Parathyroid adenoma (tissue), 2 donors: ENCODE results near the gene UBA52.
"Not testable (repeated sequence)": the region's sequence is repeated elsewhere in the genome, so short reads cannot be mapped to it uniquely, and the experiment has no call there.

ENCODE experiments used
- H2AFZ ChIP-seq: fragments of 300-600 bp; sonication (generic); one replicate; pipeline ENCODE4 v1.7.0; 2017; ENCODE audit warnings: antibody characterized with exemption, mild to moderate bottlenecking
- H3K27ac ChIP-seq: fragments of 300-600 bp; sonication (generic); one replicate; pipeline ENCODE4 v1.7.0; 2017
- H3K27me3 ChIP-seq: fragments of 300-600 bp; sonication (generic); one replicate; pipeline ENCODE4 v1.7.0; 2017; ENCODE audit warnings: low read length; ENCODE audit not compliant: control insufficient read depth, insufficient read depth
- H3K36me3 ChIP-seq: fragments of 300-600 bp; sonication (generic); one replicate; pipeline ENCODE4 v1.7.0; 2017; ENCODE audit warnings: low read length; ENCODE audit not compliant: control insufficient read depth, insufficient read depth
- H3K4me1 ChIP-seq: fragments of 300-600 bp; sonication (generic); one replicate; pipeline ENCODE4 v1.7.0; 2017; ENCODE audit warnings: control low read depth
- H3K4me2 ChIP-seq: fragments of 300-600 bp; sonication (generic); one replicate; pipeline ENCODE4 v1.7.0; 2017; ENCODE audit warnings: low read length
- H3K4me3 ChIP-seq: fragments of 300-600 bp; sonication (generic); one replicate; pipeline ENCODE4 v1.7.0; 2017; ENCODE audit warnings: low read depth, low read length
- H3K79me2 ChIP-seq: fragments of 300-600 bp; sonication (generic); one replicate; pipeline ENCODE4 v1.7.0; 2017; ENCODE audit warnings: control low read depth
- H3K9ac ChIP-seq: fragments of 300-600 bp; sonication (generic); one replicate; pipeline ENCODE4 v1.7.0; 2017; ENCODE audit warnings: mild to moderate bottlenecking
- H3K9me3 ChIP-seq: fragments of 300-600 bp; sonication (generic); one replicate; pipeline ENCODE4 v1.7.0; 2017; ENCODE audit warnings: low read length; ENCODE audit not compliant: control insufficient read depth
- TF ChIP-seq, protein P1 (sequence below): fragments of 300-600 bp; sonication (generic); IDR thresholded peaks from one replicate; pipeline ENCODE4 v1.7.0; 2017; ENCODE audit warnings: antibody characterized with exemption, mild to moderate bottlenecking
- donor health status: primary hyperparathyroidism.

The UBA52 gene

DNA sequence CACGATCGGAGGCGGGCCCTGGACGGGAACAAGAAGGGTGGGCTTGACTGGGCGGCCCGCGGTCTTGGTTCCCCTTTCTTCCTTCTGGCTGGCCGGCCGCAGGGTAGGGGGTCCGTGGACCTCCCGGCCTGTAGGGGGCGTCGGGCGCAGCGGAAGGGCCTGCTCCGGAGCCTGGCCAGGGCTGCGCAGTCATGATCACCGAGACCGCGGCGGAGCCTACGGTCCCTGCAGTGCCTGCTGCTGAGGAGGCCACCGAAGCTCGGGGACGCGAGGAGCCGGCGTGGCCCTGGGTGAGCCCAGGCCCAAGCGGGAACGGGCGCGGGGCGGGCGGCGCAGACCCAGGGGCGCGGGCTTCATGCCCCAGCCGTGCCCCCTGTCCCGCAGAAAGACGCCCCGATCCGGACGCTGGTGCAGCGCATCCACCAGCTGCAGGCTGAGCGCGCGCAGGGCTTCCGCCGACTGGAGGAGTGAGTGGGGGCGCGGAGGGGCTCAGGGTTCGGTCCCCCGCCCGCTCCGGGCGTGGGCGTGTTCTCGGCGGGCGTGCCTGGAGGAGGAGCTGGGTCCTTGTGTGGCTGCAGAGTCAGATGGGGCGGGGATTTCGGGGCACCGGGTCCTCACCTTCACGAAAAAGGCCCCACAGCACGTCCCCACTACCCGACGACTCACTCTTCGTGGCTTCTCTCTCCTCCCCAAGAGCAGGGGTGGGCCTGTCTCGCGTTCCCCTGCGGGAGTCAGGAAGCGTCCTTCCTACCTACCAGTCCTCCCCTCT, 17.1 kb downstream of the UBA52 start, which contains the start of gene REX1BD:
Gene REX1BD (plus strand): TSS at position 188 of the 769 bp plus-strand sequence. CDS start 4 bp downstream, at position 192.
- H3K9ac ChIP-seq, result peak within 1 kb of the TSS; percentile 64
- H3K4me3 ChIP-seq, result peak within 1 kb of the TSS; percentile 73
- H2AFZ ChIP-seq, result peak within 1 kb of the TSS; percentile 99
- no peaks in the 10 kb centered on the region for H3K4me1 ChIP-seq
- peak within 1 kb of the TSS; percentile 72 for H3K4me2 ChIP-seq
- no peaks in the 10 kb centered on the region for H3K36me3 ChIP-seq
- H3K79me2 ChIP-seq, result no peaks in the 10 kb centered on the region
- no peaks in the 10 kb centered on the region for H3K27me3 ChIP-seq
- TF ChIP-seq, protein P1, sequence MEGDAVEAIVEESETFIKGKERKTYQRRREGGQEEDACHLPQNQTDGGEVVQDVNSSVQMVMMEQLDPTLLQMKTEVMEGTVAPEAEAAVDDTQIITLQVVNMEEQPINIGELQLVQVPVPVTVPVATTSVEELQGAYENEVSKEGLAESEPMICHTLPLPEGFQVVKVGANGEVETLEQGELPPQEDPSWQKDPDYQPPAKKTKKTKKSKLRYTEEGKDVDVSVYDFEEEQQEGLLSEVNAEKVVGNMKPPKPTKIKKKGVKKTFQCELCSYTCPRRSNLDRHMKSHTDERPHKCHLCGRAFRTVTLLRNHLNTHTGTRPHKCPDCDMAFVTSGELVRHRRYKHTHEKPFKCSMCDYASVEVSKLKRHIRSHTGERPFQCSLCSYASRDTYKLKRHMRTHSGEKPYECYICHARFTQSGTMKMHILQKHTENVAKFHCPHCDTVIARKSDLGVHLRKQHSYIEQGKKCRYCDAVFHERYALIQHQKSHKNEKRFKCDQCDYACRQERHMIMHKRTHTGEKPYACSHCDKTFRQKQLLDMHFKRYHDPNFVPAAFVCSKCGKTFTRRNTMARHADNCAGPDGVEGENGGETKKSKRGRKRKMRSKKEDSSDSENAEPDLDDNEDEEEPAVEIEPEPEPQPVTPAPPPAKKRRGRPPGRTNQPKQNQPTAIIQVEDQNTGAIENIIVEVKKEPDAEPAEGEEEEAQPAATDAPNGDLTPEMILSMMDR, result peak; percentile 82
- no peaks in the 10 kb centered on the region for H3K9me3 ChIP-seq
- H3K27ac ChIP-seq, result peak within 1 kb of the TSS; percentile 74

- H3K79me2 ChIP-seq, result no peaks in the 10 kb centered on the region
- H3K36me3 ChIP-seq, result no peaks in the 10 kb centered on the region
- TF ChIP-seq, protein P1, result no peak
- no peaks in the 10 kb centered on the region for H3K27me3 ChIP-seq
- peaks cover under 1% of the 10 kb centered on the region for H3K4me1 ChIP-seq
- peak overlapping the region; percentile 99 for H2AFZ ChIP-seq
- H3K9ac ChIP-seq, result peak overlapping the region; percentile 64
- peak overlapping the region; percentile 74 for H3K27ac ChIP-seq
- no peaks in the 10 kb centered on the region for H3K9me3 ChIP-seq
- peak overlapping the region; percentile 73 for H3K4me3 ChIP-seq
- H3K4me2 ChIP-seq, result peak overlapping the region; percentile 72
Measured at GRCh38 chr19:18589380-18590272, 18.0 kb downstream of the UBA52 start.

DNA sequence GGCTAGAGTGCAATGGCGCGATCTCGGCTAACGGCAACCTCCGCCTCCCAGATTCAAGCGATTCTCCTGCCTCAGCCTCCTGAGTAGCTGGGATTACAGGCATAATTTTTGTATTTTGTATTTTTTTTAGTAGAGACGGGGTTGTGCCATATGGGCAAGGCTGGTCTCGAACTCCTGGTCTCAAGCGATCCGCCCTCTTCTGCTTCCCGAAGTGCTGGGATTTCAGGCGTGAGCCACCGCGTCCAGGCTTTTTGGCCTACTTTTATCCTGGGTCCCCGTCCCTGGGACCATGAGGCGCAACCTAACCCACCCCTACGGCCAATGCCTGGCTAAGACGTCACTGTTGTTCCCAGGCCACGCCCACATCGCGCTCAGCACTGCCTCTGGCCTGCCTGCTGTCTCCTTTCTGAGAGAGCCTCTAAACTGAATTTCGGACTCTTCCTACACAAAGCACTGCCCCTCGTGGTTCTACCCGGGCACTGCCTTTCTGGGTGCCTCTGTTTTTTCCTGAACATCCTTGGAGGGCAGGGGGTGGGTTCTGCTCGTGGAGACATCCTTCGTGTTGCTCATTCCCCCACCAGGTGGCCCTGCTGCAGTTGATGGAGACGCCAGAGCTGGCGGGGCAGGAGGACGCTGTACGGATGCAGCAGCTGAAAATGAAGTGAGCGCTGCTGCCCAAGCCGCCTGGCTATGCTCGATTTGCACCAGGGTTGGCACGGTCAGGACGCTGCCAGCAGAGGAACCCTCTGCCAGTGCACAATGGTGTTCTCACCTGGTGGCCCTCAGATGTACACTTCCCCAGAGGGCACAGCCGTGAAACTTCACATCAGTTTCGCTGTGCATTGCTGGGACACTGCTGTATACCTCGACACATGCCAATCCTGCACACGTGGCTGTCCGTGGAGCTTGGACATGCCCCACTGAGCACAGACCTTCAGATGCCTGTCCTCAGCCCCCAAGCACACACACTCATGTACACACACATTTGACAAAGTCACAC, 18.9 kb downstream of the UBA52 start:
- Histone ChIP-seq H3K9me3 (no peaks in the 10 kb centered on the region), H3K4me3 (no peak overlapping the region), H3K4me2 (no peak overlapping the region), H3K79me2 (no peaks in the 10 kb centered on the region), H2AFZ (no peak overlapping the region), H3K4me1 (peaks cover 5% of the 10 kb centered on the region), H3K9ac (no peak overlapping the region), H3K27me3 (no peaks in the 10 kb centered on the region), H3K27ac (no peak overlapping the region), H3K36me3 (no peaks in the 10 kb centered on the region)
- TF ChIP-seq, protein P1, result no peak

- H3K4me3 ChIP-seq, result no peak overlapping the region
- no peak overlapping the region for H2AFZ ChIP-seq
- H3K4me2 ChIP-seq, result no peak overlapping the region
- H3K9me3 ChIP-seq, result no peaks in the 10 kb centered on the region
- H3K27ac ChIP-seq, result no peak overlapping the region
- TF ChIP-seq, protein P1, result no peak
- no peaks in the 10 kb centered on the region for H3K27me3 ChIP-seq
- H3K9ac ChIP-seq, result no peak overlapping the region
- H3K4me1 ChIP-seq, result peaks cover 5% of the 10 kb centered on the region
- no peaks in the 10 kb centered on the region for H3K36me3 ChIP-seq
- no peaks in the 10 kb centered on the region for H3K79me2 ChIP-seq
Measured at GRCh38 chr19:18591735-18592385, 20.2 kb downstream of the UBA52 start.

- not testable (repeated sequence) for H3K4me1 ChIP-seq, H3K79me2 ChIP-seq, H3K27ac ChIP-seq, H3K27me3 ChIP-seq, H3K9ac ChIP-seq, H2AFZ ChIP-seq, H3K36me3 ChIP-seq, H3K9me3 ChIP-seq, H3K4me3 ChIP-seq, H3K4me2 ChIP-seq
Measured at GRCh38 chr19:18592732-18593131, 21.1 kb downstream of the UBA52 start.
